HCT116 (cell line): Measurements from ENCODE around the gene OBSCN. TPM values are rescaled to one million over a fixed set of nuclear protein-coding genes. Genes with fewer than 3 reads are reported as not detected.
A peak's percentile ranks its signal among the peaks of the same experiment; 100 is the strongest.

Source experiments
- ATAC-seq: fragments of 200-7000 bp; cut with Tn5 transposase; 2 replicates; pipeline ENCODE4 v1.9.1; 2020; ENCODE audit warnings: mild to moderate bottlenecking, moderate library complexity
- BruUV-seq: library from RNA; stranded (reverse); fragments of 400-500 nt; replicated peaks from 2 replicates; lab custom pipeline; 2021; lab: Mats Ljungman, UMichigan
- CTCF ChIA-PET: fragments of 300-600 bp; sonication (Branson Sonifier 250); formaldehyde crosslinking; loops from one replicate; lab custom pipeline; 2021; ENCODE audit warnings: antibody characterized with exemption; lab: Charles Lee
- POLR2A ChIA-PET: fragments of 300-600, 350-600 bp; sonication (Branson Sonifier 250); formaldehyde crosslinking; loops from one replicate; lab custom pipeline; 2021; ENCODE audit warnings: antibody characterized with exemption; lab: Charles Lee
- RAD21 ChIA-PET, 2 experiments: fragments of 300-600 bp; sonication (Branson Sonifier 250); formaldehyde crosslinking; loops; one replicate each; lab custom pipeline; 2023; ENCODE audit warnings: low total read pairs in 2 of 2; ENCODE audit not compliant: uncharacterized antibody in 2 of 2, unreplicated experiment in 2 of 2, low non-redundant PET in 1 of 2; lab: Charles Lee
- DNase-seq: peaks from one replicate; pipeline ENCODE4 v3.0.0-alpha.2; 2010; ENCODE audit warnings: low read depth, low spot score
- H2AFZ ChIP-seq: fragments of 200-600 bp; shearing (Covaris generic), sonication (generic); 2 replicates; pipeline ENCODE4 v1.6.1; 2017; ENCODE audit warnings: low read depth, mixed run types, mixed read lengths, antibody characterized with exemption, low read length; ENCODE audit not compliant: poor library complexity, severe bottlenecking
- H3K27ac ChIP-seq: 2 replicates; pipeline ENCODE4 v1.5.1; 2012; ENCODE audit warnings: low read depth, low read length
- H3K27me3 ChIP-seq: fragments of 200-600 bp; sonication (generic); 2 replicates; pipeline ENCODE4 v1.6.1; 2016; ENCODE audit warnings: mixed run types, low read length, mixed read lengths; ENCODE audit not compliant: insufficient read depth
- H3K36me3 ChIP-seq, 2 experiments: fragments of 200-500 bp in 1 of 2; fragments of 200-600 bp in 1 of 2; sonication (Bioruptor generic) in 1 of 2; sonication (generic) in 1 of 2; 2 replicates each; pipeline versions ENCODE4 v1.5.1 to v1.6.1; 2014 to 2016; ENCODE audit warnings: low read length in 2 of 2, inconsistent platforms in 1 of 2, mixed read lengths in 1 of 2, mixed run types in 1 of 2; ENCODE audit not compliant: insufficient read depth in 2 of 2, control insufficient read depth in 1 of 2
- H3K4me1 ChIP-seq, 2 experiments: fragments of 200-600 bp in 1 of 2; sonication (generic) in 1 of 2; 2 replicates each; pipeline versions ENCODE4 v1.5.1 to v1.6.1; 2012 to 2017; ENCODE audit warnings: low read length in 2 of 2, inconsistent platforms in 1 of 2, mild to moderate bottlenecking in 1 of 2, mixed read lengths in 1 of 2, mixed run types in 1 of 2, moderate library complexity in 1 of 2; ENCODE audit not compliant: insufficient read depth in 2 of 2, control insufficient read depth in 1 of 2
- H3K4me2 ChIP-seq: fragments of 200-600 bp; sonication (generic); 2 replicates; pipeline ENCODE4 v1.6.1; 2017; ENCODE audit warnings: mixed run types, low read length, mixed read lengths
- H3K4me3 ChIP-seq, 2 experiments: fragments of 200-600 bp in 1 of 2; sonication (generic) in 1 of 2; replicated peaks in 1 of 2; 2 replicates each; pipeline ENCODE4 v1.5.1; 2011 to 2016; ENCODE audit warnings: low read length in 2 of 2, control low read depth in 1 of 2, low read depth in 1 of 2, mild to moderate bottlenecking in 1 of 2, mixed read lengths in 1 of 2, mixed run types in 1 of 2
- H3K79me2 ChIP-seq: fragments of 200-600 bp; sonication (generic); 2 replicates; pipeline ENCODE4 v1.6.1; 2017; ENCODE audit warnings: mild to moderate bottlenecking, mixed run types, low read length, moderate library complexity, mixed read lengths; ENCODE audit not compliant: insufficient read depth
- H3K9ac ChIP-seq: fragments of 200-600 bp; sonication (generic); 2 replicates; pipeline ENCODE4 v1.6.1; 2016; ENCODE audit warnings: low read length, mixed read lengths
- H3K9me2 ChIP-seq: fragments of 200-600 bp; sonication (generic), shearing (Covaris generic); 2 replicates; pipeline ENCODE4 v1.6.1; 2017; ENCODE audit warnings: mixed run types, mild to moderate bottlenecking, moderate library complexity; ENCODE audit not compliant: insufficient read depth
- H3K9me3 ChIP-seq, 2 experiments: fragments of 200-500 bp in 1 of 2; fragments of 200-600 bp in 1 of 2; sonication (Bioruptor generic) in 1 of 2; sonication (generic) in 1 of 2; 2 replicates each; pipeline ENCODE4 v1.6.1; 2014 to 2017; ENCODE audit warnings: low read length in 2 of 2, mixed read lengths in 2 of 2, inconsistent platforms in 1 of 2, low read depth in 1 of 2, mild to moderate bottlenecking in 1 of 2, mixed run types in 1 of 2, moderate library complexity in 1 of 2; ENCODE audit not compliant: control insufficient read depth in 1 of 2, insufficient read depth in 1 of 2
- H4K20me1 ChIP-seq: fragments of 200-600 bp; sonication (generic), shearing (Covaris generic); 2 replicates; pipeline ENCODE4 v1.6.1; 2017; ENCODE audit warnings: mixed run types, mild to moderate bottlenecking, moderate library complexity; ENCODE audit not compliant: insufficient read depth
- EGR1 ChIP-seq: IDR thresholded peaks from 2 replicates; pipeline ENCODE4 v1.6.1; 2012; ENCODE audit warnings: low read depth
- ELF1 ChIP-seq: IDR thresholded peaks from 2 replicates; pipeline ENCODE4 v1.6.1; 2012; ENCODE audit warnings: low read depth, borderline replicate concordance
- JUND ChIP-seq: IDR thresholded peaks from 2 replicates; pipeline ENCODE4 v1.6.1; 2012
- POLR2AphosphoS5 ChIP-seq: IDR thresholded peaks from 2 replicates; pipeline ENCODE4 v1.6.1; 2011; ENCODE audit warnings: mild to moderate bottlenecking, low read depth, low read length, moderate library complexity
- SRF ChIP-seq: IDR thresholded peaks from 2 replicates; pipeline ENCODE4 v1.6.1; 2012; ENCODE audit warnings: low read depth
- YY1 ChIP-seq: IDR thresholded peaks from 2 replicates; pipeline ENCODE4 v1.6.1; 2011; ENCODE audit warnings: low read length, low read depth, moderate library complexity, mild to moderate bottlenecking; ENCODE audit not compliant: insufficient replicate concordance; ENCODE audit errors: extremely low read depth
- ZFX ChIP-seq: fragments of 450-650 bp; IDR thresholded peaks from 2 replicates; pipeline ENCODE4 v1.6.1; 2017
- intact Hi-C: fragments of 100-400 bp; cut with micrococcal nuclease; formaldehyde crosslinking; loops from 2 replicates; pipeline ENCODE4 v1.10.0; 2022
- total RNA-seq: library from RNA; stranded (reverse); gene quantifications from one replicate; pipeline ENCODE4 v1.2.1, GENCODE V29; 2021; ENCODE audit not compliant: unreplicated experiment

OBSCN gene
- total RNA-seq, 1 experiment from 2014 or later: 16.6 TPM

GRCh38 chr1:228275179-228275429 lies 67.3 kb downstream of the OBSCN start:
- Histone ChIP-seq H3K36me3 (no peaks in the 10 kb centered on the region; a peak in 1 of 4 replicates), H3K4me3 (peak overlapping the region; percentile 56 to 72), H4K20me1 (no peaks in the 10 kb centered on the region), H3K4me1 (peaks cover 6 to 18% of the 10 kb centered on the region in 2 experiments; a peak in 3 of 4 replicates), H3K79me2 (no peaks in the 10 kb centered on the region), H3K4me2 (peak overlapping the region; percentile 96), H3K9me3 (no peaks in the 10 kb centered on the region), H3K27me3 (no peaks in the 10 kb centered on the region), H3K9ac (peak overlapping the region; percentile 70), H3K9me2 (no peaks in the 10 kb centered on the region), H3K27ac (peak overlapping the region; percentile 40; the same call in 1 of the 2 replicates), H2AFZ (no peak overlapping the region)
- TF ChIP-seq JUND: no peak
- TF ChIP-seq POLR2AphosphoS5: no peak
- TF ChIP-seq ZFX: no peak
- no peak for TF ChIP-seq SRF
- no peak for TF ChIP-seq YY1
- TF ChIP-seq ELF1: no peak
- no peak for TF ChIP-seq EGR1
- no peak for DNase-seq
- ATAC-seq: no peak
- ChIA-PET POLR2A (no interaction called here), RAD21 (no interaction called here), CTCF (interaction anchor here (1.4 kb wide), 1 partner anchor 61 kb away, joined by 3 read pairs; no protein-coding TSS in a partner anchor)
- BruUV-seq: no TSS peak
- intact Hi-C loops: no loop called here

- TSS peak; percentile 43 for BruUV-seq
- no peaks in the 10 kb centered on the region for H3K9me3 ChIP-seq
- ATAC-seq: peak; percentile 87
- peak overlapping the region; percentile 78 for H2AFZ ChIP-seq
- peak overlapping the region; percentile 96 for H3K4me2 ChIP-seq
- peak; percentile 34 for DNase-seq
- H3K4me1 ChIP-seq: peaks cover 6 to 18% of the 10 kb centered on the region in 2 experiments; a peak in 3 of 4 replicates
- peak overlapping the region; percentile 70 for H3K9ac ChIP-seq
- CTCF ChIA-PET: interaction anchor here (1.4 kb wide), 1 partner anchor 62 kb away, joined by 3 read pairs; no protein-coding TSS in a partner anchor
- peak; percentile 45; the same call in 1 of the 2 replicates for TF ChIP-seq POLR2AphosphoS5
- TF ChIP-seq SRF: no peak
- 0 out of 2 replicates have a peak, but pooled peaks have one; percentile 19 for TF ChIP-seq ZFX
- TF ChIP-seq, all 23 proteins: peak for 2
- POLR2A ChIA-PET: no interaction called here
- intact Hi-C loops: no loop called here
- Histone ChIP-seq H3K36me3 (no peaks in the 10 kb centered on the region; a peak in 1 of 4 replicates), H3K4me3 (peak overlapping the region; percentile 56 to 72), H3K9me2 (no peaks in the 10 kb centered on the region), H3K79me2 (no peaks in the 10 kb centered on the region), H4K20me1 (no peaks in the 10 kb centered on the region), H3K27me3 (no peaks in the 10 kb centered on the region), H3K27ac (peak overlapping the region; percentile 40; the same call in 1 of the 2 replicates)
- RAD21 ChIA-PET: no interaction called here
Observed at GRCh38 chr1:228275430-228276173, 67.8 kb downstream of the OBSCN start.
